ENCODE measurements around the gene EPAS1.
"Not testable (repeated sequence)": the region's sequence is repeated elsewhere in the genome, so short reads cannot be mapped to it uniquely, and the experiment has no call there.

EPAS1 gene

DNA sequence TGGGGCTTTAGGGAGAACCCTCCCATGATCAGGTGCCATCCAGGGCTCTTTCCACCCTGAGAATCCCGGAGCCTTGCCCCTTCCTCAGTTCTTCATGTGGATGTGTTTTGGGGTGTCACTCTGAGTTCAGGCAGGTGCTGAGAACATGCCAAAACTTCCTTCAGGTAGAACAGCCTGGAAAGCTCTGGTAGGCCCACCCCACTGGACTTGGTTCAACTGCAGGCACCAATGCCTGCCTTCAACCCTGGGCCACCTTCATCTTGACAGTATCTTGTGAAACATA is 85.8 kb downstream of the EPAS1 start:
- DNase-seq (ENCODE audit: low read depth) = no peak

DNA sequence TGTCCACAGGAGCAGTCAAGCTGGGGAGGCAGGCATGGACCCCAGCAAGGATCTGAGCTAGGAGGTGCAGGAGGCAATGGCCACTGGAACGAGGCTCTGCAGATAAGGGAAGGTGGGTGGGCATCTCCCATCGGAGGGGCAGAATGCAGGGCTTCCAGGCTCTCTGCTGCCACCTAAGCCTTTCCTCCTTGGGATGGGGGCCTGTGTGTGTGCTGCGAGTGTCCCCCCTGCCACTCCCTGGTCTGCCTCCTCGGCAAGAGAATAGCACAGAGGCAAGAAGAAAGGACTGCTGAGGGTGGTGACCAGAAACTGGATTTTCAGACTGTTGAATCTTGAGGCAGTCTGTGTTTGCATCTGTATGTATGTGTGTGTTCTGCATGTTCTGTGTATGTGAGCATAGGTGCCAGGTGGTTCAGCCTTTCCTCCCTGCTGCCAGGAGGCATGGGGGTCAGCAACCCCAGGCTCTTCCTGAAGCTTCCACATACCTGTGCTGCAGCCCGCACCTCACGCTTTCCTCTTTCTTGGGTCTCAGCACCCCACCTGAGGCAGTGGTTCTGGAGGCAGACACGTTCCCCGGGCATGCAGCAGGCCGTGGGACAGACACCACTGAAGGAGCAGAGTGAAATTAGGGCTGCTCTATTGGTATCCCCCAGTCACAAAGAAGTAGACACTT is 86.7 kb downstream of the EPAS1 start:
- DNase-seq (ENCODE audit: low read depth) = no peak

DNA sequence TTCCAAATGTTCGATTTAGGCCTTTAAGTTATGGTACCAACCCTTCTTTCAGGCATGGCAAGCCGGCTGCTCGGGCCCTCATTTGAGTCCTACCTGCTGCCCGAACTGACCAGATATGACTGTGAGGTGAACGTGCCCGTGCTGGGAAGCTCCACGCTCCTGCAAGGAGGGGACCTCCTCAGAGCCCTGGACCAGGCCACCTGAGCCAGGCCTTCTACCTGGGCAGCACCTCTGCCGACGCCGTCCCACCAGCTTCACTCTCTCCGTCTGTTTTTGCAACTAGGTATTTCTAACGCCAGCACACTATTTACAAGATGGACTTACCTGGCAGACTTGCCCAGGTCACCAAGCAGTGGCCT is 87.2 kb downstream of the EPAS1 start:
- no peak for DNase-seq (ENCODE audit: low read depth)

DNA sequence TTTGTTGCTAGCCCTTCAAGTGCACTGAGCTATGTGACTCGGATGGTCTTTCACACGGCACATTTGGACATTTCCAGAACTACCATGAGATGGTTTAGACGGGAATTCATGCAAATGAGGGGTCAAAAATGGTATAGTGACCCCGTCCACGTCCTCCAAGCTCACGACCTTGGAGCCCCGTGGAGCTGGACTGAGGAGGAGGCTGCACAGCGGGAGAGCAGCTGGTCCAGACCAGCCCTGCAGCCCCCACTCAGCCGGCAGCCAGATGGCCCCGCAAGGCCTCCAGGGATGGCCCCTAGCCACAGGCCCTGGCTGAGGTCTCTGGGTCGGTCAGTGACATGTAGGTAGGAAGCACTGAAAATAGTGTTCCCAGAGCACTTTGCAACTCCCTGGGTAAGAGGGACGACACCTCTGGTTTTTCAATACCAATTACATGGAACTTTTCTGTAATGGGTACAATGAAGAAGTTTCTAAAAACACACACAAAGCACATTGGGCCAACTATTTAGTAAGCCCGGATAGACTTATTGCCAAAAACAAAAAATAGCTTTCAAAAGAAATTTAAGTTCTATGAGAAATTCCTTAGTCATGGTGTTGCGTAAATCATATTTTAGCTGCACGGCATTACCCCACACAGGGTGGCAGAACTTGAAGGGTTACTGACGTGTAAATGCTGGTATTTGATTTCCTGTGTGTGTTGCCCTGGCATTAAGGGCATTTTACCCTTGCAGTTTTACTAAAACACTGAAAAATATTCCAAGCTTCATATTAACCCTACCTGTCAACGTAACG is 88.8 kb downstream of the EPAS1 start:
- no peak for DNase-seq (ENCODE audit: low read depth)

DNA sequence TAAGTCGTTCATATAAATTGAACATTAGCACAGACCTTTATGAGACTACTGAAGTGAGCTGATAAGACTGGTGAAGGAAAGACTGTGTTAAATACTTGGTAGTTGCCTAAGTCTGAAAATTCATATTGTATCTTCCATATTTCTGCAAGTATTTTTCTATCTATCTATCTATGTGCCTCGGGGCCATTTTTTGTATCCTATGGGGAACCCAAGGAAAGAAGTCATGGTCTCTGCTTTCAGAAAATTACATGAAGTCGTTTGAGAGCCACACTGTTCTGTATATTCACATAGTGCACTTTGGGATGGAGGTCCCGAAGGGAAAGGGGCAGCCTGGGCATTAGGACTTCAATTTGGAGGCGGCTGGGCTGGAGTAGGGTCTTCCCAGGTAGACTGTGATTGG is 89.6 kb downstream of the EPAS1 start:
- DNase-seq (ENCODE audit: low read depth) = no peak

DNA sequence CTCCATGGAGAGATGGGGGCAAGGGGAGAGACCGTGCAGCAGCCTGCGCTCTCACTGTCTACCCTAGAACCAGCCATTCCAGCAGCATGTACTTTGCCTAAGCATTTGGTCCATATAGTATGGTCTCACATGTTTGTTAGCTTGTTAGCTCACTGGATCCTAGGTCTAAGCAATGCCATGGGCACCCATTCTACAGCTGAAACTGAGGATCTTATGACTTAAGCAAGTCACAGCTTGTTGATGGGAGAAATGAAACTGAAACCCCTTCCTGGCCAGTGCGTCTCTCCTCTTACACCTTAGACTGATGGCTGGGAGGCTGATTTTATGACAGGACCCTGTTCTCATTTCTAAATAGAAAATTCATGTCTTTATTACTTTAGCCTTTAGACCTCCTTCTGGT is 90.1 kb downstream of the EPAS1 start:
- no peak for DNase-seq (ENCODE audit: low read depth)

DNA sequence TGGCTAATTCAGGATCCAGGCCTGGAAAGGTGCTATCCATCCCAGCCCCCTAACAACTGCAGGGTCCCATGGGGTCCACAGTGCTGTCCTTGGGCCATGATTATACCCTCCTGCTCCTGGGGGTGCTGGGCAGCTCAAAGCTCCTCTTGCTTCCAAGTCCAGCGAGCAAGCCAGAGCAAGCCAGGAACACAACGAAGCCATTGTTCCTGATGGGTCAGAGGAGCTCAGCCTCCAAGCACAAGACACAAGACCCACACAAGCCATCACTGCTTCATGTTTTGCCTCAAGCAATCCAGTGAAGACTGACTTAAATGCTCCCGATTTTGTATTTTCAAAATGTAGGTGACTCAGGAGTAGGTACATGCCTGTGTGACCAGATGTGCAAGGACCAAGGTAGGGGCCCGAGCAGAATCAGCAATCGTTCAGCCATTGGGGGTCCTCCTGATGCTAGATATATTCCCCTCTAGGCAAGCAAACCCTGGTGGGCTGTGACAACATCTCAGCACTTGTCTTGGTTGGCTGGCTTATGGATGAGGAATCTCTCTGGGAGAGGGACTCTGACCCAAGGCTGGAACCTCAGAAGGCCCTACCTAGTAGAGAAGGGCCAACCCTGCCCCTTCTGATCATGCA is 90.8 kb downstream of the EPAS1 start:
- DNase-seq (ENCODE audit: low read depth) = no peak

DNA sequence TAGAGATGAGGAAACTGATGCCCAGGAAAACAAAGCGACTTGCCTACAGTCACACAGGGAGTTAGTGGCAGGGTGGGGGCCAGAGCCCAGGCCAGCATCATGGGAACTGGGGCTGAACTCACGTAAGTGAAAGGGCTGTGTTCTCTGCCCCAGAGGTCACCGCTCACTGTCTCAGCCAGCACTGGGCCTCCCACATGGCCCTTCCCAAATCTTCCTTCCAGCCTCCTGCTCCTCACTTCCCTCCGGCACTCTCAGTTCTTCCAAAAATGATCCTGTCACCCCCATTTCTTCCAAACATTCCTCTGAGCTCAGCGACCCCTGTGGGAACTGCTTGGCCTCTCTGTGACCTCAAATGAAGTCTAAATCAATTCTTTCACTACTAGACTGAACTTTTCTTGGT is 91.7 kb downstream of the EPAS1 start:
- no peak for DNase-seq (ENCODE audit: low read depth)

DNA sequence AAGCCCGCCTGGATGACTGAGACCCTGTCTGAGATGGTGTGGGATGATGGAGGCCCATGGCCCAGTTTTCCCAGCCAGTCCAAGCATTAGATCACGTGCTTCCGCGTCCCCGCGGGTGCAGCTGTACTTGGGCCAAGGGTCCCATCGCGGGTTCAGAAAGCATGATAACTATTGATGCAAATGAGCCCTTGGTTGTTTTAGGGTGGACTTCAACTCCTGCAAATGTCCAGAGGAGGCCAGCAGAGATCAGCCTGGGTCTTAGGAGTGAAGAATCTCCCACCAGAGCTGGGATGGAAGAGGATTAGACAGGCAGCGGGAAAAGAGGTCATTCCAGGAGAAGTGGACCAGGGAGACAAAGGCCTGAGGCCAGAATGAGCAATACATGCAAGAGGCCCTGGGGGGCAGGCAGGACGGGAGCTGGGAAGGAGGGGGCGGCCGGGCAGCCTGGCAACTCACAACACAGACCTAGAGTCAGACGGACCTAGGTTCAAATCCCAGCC is 92.3 kb downstream of the EPAS1 start:
- no peak for DNase-seq (ENCODE audit: low read depth)

DNA sequence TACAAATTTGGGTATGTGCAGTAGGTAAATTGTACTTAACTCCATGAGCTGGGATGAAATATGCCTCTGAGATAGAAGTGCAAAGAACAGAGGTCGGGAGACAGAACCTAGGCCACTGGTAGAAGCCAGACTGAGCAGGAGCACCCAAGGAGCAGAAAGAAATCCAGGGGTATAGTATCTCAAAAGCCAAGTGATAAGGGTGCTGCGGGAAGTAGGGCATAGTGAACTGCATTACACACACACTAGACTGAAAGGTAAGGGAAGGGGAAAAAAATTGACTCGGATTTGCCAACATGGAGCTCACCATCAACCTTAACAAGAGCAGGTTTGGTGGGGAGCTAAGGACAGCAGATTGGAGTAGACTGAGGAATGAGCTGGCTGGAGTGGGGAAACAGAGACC is 92.8 kb downstream of the EPAS1 start:
- DNase-seq (ENCODE audit: low read depth) = no peak

DNA sequence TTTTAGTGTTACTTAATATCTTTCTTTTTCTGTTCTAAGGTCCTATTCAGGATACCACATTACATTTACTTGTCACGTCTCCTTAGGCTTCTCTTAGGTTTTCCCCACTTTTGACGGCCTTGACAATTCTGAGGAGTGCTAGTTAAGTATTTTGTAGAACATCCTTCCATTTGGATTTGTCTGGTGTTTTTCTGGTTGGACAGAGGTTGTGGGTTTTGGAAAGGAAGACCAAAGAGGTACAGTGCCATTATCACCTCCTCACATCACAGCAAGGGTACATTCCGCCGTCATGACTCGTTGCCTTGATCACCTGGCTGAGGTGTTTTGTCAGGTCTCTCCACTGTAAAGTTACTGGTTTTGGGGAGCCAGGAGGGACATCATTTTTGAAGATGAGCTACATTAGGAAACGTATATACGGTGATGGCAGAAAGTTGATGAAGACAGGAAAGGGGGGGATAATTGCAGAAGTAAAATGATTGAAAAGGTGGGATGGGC is 93.7 kb downstream of the EPAS1 start:
- no peak for DNase-seq (ENCODE audit: low read depth)

DNA sequence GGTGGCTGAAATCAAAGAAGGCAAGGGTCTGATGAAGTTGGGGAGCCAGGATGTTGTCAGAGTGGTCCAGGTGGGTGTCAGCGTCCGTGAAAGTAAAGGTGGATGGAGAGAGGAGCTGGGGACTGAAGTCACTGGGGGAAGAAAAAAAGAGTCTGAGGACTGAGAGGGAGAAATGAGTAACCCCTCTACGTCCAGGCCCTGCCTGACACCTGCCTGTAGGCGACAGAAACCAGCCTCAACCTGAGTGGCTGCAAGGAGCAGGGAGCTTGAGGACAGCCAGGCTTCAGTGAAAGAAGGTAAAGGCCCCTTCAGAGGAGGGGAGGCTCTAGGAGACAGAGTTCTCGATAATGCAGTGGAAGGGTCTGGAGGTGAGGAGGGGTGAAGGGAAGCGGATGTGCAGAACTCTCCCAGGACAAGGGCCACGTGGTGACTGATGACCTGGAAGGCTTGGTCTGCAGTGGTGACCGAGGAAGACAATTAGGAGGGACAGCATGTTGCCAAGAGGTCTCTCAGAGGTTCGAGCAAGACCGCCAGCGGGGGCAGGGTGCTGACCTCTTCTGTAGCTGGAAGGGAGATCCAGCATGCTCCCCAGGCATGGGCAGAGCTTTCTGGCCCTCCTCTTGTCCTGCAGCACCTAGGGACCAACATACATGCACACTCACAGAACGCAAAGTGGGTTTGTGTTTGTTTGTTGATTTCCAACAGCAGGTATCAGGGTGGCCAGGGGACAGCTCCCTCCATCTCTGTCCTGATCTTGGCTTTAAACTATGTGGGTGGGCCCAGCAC is 95.5 kb downstream of the EPAS1 start:
- DNase-seq (ENCODE audit: low read depth) = no peak

DNA sequence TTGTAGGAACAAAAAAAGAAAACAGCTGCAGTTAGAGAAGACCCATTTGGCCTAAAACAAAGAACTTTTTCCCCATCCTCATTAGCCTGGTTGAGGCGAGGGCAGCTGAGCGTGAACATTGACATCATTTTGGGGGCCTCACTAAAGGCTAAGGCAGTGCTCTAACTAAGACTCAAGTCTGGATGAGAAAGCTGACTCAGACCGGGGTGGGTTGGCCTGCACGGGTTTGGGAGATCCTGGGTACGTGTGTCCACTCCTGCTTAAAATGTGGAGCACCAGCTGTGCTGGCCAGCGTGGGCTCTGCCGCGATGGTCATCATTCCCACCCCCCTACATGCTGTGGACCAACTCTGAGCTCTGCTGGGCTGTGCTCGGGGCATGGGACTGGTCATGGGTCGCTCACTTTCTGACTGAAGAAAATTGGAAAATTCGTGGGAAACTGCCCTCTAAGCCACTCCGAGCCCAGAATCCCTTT is 96.2 kb downstream of the EPAS1 start:
- DNase-seq (ENCODE audit: low read depth) = no peak

DNA sequence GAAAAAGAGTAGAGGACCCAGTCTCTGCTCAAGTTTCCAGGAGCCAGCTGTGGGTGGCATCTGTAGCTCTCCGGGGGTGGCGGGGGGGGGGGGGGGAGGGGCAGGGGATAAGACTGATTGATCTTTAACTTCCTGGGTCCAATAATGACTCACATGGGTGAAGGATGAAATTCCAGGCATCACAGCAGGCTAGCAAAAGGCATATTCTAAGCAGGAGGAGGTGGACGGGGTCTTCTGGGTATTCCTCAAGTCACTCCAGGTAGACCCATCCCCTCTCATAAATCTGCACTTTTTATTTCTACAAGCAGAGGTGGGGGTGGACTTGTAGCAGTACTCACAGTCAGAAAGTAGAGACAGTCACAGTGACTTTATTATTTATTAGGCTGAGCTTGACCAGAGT is 96.7 kb downstream of the EPAS1 start:
- no peak for DNase-seq (ENCODE audit: low read depth)

DNA sequence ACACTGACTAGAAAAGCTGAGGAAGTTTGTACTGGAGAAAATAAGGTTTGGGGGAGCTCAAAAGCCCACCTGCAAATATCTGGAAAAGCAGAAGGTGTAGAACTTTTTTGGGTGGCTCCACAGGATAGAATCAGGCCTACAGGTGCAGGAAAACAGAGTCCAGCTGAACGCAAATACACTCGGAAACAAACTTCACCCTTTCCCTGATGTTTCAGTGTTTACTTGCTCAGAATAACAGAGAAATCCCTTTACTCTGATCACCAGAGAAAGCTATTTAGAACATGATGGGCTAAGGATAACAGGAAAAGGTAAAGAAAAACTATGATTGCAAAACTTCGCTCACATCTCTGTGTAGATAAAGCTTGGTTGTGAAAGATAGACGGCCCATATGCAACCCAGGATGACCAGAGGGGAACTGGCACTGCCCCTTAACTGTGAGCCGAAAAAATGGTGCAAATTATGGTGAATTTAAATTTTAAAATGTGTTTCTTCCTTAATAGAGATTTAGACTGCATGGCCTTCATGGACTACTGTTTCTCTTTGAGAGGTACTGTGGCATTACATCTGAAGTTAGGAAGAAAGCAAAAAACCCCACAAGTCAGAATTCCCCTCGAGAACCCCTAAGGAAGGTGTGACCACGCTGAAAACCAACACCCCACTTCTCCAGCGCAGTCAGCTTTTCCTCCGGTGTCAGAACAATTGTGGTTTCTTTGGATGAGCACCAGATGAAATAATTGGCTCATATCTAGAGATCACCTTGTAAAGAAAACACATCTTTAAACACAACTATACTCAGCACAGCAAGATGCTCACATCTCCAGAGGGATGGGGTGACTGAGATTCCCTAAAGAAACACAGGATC is 97.7 kb downstream of the EPAS1 start:
- no peak for DNase-seq (ENCODE audit: low read depth)

DNA sequence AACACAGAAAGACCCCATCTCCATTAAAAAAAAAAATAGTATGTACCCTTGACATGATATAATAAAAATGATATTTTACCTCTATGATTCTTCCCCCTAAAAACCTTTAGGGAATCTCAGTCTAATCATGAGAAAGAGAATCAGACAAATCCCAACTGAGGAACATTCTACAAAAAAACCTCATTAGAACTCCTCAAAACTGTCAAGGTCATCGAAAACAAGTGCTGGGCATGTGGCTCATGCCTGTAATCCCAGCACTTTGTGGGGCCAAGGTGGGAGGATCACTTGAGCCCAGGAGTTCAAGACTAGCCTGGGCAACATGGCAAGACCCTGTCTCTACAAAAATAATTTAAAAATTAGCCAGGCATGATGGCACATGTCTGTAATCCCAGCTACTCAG is 98.5 kb downstream of the EPAS1 start:
- not testable (repeated sequence) for DNase-seq (ENCODE audit: low read depth)

DNA sequence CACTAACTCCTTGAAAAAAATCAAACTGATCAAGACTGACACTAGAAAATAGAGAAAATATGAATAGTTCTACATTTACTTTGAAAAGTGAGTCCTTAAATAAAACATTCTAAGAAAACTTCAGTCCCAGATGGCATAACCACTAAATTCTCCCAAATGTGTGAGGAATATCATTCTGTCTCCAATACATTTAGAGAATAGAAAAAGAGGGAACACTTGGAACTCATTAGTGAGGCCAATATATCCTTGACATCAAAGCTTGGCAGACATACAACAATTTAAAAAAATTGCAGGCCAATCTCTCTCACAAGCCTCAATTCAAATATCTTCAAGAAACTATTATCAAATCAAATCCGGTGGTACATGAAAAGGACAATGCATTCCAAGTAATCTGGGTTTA is 102.8 kb downstream of the EPAS1 start:
- DNase-seq (ENCODE audit: low read depth) = no peak

DNA sequence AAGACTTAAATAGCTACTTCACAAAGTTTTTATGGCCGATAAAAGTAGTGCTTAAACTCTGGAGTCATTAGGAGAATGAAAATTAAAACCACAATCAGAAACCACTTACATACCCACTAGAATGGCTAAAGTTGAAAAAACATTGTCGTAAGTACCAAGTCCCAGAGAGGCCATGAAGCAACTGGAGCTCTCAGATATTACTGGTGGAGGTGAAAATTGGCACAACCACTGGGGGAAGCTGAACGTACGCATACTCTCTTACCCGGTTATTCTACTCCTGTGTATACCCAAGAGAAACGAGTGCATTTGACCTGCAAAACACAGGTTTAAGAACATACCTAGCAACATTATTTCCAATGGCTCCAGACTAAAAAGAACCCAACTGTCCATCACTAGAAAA is 105.7 kb downstream of the EPAS1 start:
- DNase-seq (ENCODE audit: low read depth) = no peak

DNA sequence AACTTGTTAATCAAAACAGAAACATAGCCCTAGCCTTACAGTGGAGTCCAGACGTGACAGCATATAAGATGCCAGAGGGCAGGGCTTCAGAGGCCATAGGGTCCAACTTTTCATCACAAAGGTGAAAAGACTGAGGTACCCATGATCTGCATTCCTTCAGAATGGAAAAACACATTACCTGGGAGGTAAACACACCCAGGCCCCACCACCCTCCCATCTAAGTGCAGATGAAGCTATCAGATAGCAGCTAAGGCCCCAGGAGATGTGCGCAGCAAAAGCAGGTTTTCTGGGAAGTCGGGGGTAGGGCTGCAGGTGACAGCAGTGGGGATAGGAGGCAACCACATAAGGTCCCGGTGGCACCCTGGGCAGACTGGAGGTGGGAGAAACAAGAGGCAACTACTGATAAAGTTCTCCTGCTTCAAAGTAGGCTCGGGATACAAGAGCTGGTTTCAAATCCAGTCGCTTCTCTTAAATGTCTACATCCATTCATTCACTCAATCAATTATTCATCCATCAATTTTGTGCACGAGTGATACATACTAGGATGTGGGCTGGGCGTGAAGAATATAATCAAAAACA is 107.1 kb downstream of the EPAS1 start:
- no peak for DNase-seq (ENCODE audit: low read depth)

DNA sequence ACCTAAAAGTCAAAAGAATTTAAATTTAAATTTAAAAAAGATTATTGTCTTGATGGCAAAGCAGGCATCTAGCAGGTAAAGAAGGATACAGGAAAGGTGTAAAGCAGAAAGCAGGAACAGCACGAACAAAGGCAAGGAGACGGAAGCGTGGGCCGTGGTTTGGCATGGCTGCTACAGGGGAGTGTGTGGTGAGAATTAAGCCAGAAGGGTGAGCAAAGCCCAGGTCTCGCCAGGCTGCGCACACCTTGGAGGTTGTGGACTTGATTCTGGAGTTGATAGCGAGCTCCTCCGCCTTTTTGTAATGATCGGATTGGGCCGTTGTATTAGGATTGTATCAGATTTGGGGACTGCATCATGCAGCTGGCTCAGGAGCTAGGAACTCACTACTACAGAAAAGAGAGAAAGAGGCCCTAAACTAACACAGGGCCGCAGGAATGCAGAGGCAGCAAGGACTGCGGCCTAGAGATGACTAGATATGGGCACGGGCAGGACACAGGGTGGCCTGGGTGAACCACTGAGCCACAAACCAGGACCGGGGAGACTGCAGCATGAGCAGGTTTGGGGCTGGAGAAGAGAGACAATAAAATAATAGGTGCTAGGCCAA is 110.7 kb downstream of the EPAS1 start:
- no peak for DNase-seq (ENCODE audit: low read depth)

DNA sequence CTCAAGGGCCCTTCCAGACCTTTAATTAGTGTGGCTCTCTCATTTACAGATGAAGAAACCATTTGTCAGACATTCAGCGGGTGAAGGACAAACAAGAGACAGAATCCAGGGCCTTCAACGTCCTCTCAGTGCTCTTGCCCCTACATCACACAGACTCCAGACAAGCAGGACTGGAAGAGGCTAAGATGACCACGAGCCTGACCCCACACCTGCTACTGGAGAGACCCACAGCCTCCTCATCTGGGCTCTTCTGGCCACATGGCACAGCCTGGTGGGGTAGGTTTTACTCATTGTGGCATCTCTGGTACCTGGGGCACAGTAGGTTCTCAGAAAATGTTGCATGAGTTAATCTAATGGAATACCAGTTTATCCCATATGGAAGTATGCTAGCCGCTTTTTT is 112.5 kb downstream of the EPAS1 start:
- DNase-seq (ENCODE audit: low read depth) = no peak

All from activated T-cell treated with anti-CD3 and anti-CD28 coated beads for 48 hours (primary cell).